GM19452 (cell line): Measurements from ENCODE around the gene GMPS.

Experiments used
- ATAC-seq: cut with Tn5 transposase; IDR thresholded peaks from one replicate; pipeline ENCODE4 v1.9.1; 2021; ENCODE audit not compliant: unreplicated experiment

GMPS gene

DNA sequence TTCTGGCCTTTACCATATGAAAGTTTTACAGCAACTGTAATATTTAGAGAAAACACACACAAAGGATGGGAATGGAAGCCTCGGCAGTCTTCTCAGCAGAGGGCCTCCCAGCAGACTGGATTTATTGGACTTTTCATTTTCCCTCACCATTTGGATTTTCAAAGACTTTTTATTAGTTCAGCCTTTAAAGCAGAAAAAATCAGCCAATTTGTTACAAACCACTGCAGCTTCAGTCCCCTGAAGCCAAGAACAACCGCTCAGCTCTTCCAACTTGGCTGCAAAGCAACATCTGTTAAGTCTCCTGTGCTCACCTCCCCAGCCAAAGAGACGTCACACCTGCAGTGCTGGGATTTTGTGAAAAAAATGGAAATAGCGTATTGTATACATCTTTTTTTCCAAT, 120.8 kb downstream of the GMPS start:
- no peak for ATAC-seq

DNA sequence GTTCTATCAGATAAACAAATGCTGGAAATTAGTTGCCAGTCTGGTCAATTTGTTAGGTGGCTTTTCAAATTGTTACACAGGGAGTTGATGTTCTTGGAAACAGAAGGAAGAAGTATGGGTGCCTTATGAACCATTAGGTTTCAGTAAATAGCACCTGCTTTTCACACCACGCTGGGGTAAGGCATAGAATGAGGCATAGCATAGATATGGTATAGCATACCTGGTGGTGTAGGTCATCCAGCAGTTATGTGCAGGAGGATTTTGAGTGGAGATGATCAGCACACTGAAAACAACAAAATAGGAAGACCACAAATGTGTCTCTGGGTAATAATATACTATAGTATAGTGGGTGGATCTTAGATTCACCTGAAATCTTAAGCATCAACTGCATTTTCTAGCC, 121.4 kb downstream of the GMPS start:
- no peak for ATAC-seq
